GM19397 (cell line): ENCODE data around the gene PUS10.
"Not testable (repeated sequence)": the region's sequence is repeated elsewhere in the genome, so short reads cannot be mapped to it uniquely, and the experiment has no call there.

Experiments
- ATAC-seq: cut with Tn5 transposase; IDR thresholded peaks from one replicate; pipeline ENCODE4 v1.9.1; 2021; ENCODE audit warnings: mild to moderate bottlenecking, moderate library complexity; ENCODE audit not compliant: unreplicated experiment

PUS10 gene

GRCh38 chr2:61013382-61013781 lies 4.7 kb downstream of the PUS10 start:
- no peak for ATAC-seq

- not testable (repeated sequence) for ATAC-seq
Observed at GRCh38 chr2:61012303-61012702, 5.8 kb downstream of the PUS10 start.

GRCh38 chr2:61011678-61012077 lies 6.4 kb downstream of the PUS10 start:
- ATAC-seq, result no peak

GRCh38 chr2:61009355-61009754 lies 8.7 kb downstream of the PUS10 start:
- ATAC-seq, result no peak

GRCh38 chr2:61006486-61007105 lies 11.5 kb downstream of the PUS10 start:
- no peak for ATAC-seq

- ATAC-seq, result no peak
Observed at GRCh38 chr2:61005736-61006135, 12.3 kb downstream of the PUS10 start.

- no peak for ATAC-seq
Observed at GRCh38 chr2:60998628-60999545, 19.2 kb downstream of the PUS10 start.

- no peak for ATAC-seq
Observed at GRCh38 chr2:60994131-60994530, 23.9 kb downstream of the PUS10 start.

GRCh38 chr2:60992985-60993392 lies 25.1 kb downstream of the PUS10 start:
- ATAC-seq, result peak; percentile 95

- no peak for ATAC-seq
Observed at GRCh38 chr2:60991644-60992043, 26.4 kb downstream of the PUS10 start.

- ATAC-seq, result no peak
Observed at GRCh38 chr2:60989259-60989658, 28.8 kb downstream of the PUS10 start.

- not testable (repeated sequence) for ATAC-seq
Observed at GRCh38 chr2:60987656-60988055, 30.4 kb downstream of the PUS10 start.

GRCh38 chr2:60987041-60987440 lies 31.0 kb downstream of the PUS10 start:
- ATAC-seq, result no peak

- ATAC-seq, result no peak
Observed at GRCh38 chr2:60984720-60985119, 33.3 kb downstream of the PUS10 start.

GRCh38 chr2:60982066-60982465 lies 36.0 kb downstream of the PUS10 start:
- ATAC-seq, result not testable (repeated sequence)

- ATAC-seq, result no peak
Observed at GRCh38 chr2:60980071-60980815, 37.8 kb downstream of the PUS10 start.

GRCh38 chr2:60979231-60979630 lies 38.8 kb downstream of the PUS10 start:
- ATAC-seq, result no peak

GRCh38 chr2:60977562-60977895 lies 40.5 kb downstream of the PUS10 start:
- ATAC-seq, result no peak

- ATAC-seq, result no peak
Observed at GRCh38 chr2:60976875-60977561, 41.0 kb downstream of the PUS10 start.

GRCh38 chr2:60976256-60976850 lies 41.7 kb downstream of the PUS10 start:
- ATAC-seq, result no peak

GRCh38 chr2:60974652-60975051 lies 43.4 kb downstream of the PUS10 start:
- no peak for ATAC-seq
